ENCODE results near the gene THRAP3. TPM values are rescaled to one million over a fixed set of nuclear protein-coding genes. Genes with fewer than 3 reads are reported as not detected.
A peak's percentile ranks its signal among the peaks of the same experiment; 100 is the strongest.

Gene THRAP3
- polyA plus RNA-seq, 1 experiment = 76.0 TPM

GRCh38 chr1:36232212-36233095, 8.2 kb downstream of the THRAP3 start:
- Histone ChIP-seq H3K27ac (ENCODE audit: low read depth, low read length) (no peak overlapping the region), H3K27me3 (ENCODE audit: control insufficient read depth, insufficient read depth, low read length) (no peaks in the 10 kb centered on the region), H3K4me3 (ENCODE audit: low read depth, low read length) (no peak overlapping the region), H3K9me3 (ENCODE audit: control insufficient read depth, insufficient read depth, low read length) (no peaks in the 10 kb centered on the region)
- TF ChIP-seq CTCF (IDR thresholded peaks at IDR 0.05; ENCODE audit: low read depth, low read length) = no peak
- DNase-seq (ENCODE audit: low read depth, low spot score) = no peak
- ChIA-PET CTCF (no interaction called here), POLR2A (no interaction called here)

DNA sequence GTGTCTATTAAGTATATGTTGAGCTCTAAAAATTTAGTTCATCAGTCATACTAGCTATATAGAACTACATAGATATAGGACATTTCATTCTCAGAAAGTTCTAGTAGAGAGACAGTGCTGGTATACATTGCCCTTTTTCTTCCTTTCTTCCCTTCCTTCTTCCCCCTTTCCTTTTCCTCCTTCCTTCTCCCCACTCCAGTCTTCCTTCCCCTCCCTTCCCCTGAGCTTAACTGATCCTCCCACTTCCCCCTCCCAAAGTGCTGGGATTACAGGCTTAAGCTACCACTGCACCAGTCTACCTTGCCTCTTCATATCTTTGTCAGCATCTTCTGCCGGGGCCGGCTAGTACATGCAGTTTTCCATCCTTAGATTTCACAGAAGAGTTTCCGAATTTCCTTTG, 12.1 kb downstream of the THRAP3 start:
- no peak overlapping the region for H3K27ac ChIP-seq (ENCODE audit: low read depth, low read length)
- TF ChIP-seq CTCF (IDR thresholded peaks at IDR 0.05; ENCODE audit: low read depth, low read length) = no peak
- H3K27me3 ChIP-seq (ENCODE audit: control insufficient read depth, insufficient read depth, low read length) = no peaks in the 10 kb centered on the region
- DNase-seq (ENCODE audit: low read depth, low spot score) = no peak
- no peaks in the 10 kb centered on the region for H3K9me3 ChIP-seq (ENCODE audit: control insufficient read depth, insufficient read depth, low read length)
- no peak overlapping the region for H3K4me3 ChIP-seq (ENCODE audit: low read depth, low read length)
- POLR2A ChIA-PET = interaction anchor here (0.6 to 0.9 kb wide), 2 partner anchors 12 to 23 kb away, joined by 4 to 5 read pairs; partner anchors contain the start of gene THRAP3
- CTCF ChIA-PET = interaction anchor here (1.0 to 3.1 kb wide), 3 partner anchors 11 to 64 kb away, joined by 4 to 12 read pairs (median 8); partner anchors contain the start of gene THRAP3

GRCh38 chr1:36238433-36238832, 14.2 kb downstream of the THRAP3 start:
- no peak for DNase-seq (ENCODE audit: low read depth, low spot score)
- Histone ChIP-seq H3K27ac (ENCODE audit: low read depth, low read length) (peak overlapping the region; percentile 59), H3K4me3 (ENCODE audit: low read depth, low read length) (no peak overlapping the region), H3K27me3 (ENCODE audit: control insufficient read depth, insufficient read depth, low read length) (no peaks in the 10 kb centered on the region), H3K9me3 (ENCODE audit: control insufficient read depth, insufficient read depth, low read length) (no peaks in the 10 kb centered on the region)
- CTCF ChIA-PET = interaction anchor here (0.6 to 3.1 kb wide), 4 partner anchors 14 to 138 kb away, joined by 3 to 12 read pairs (median 4); partner anchors contain the start of gene THRAP3
- POLR2A ChIA-PET = interaction anchor here (0.6 to 1.1 kb wide), 4 partner anchors 9 to 125 kb away, joined by 3 to 5 read pairs (median 4); partner anchors contain the start of gene THRAP3
- no peak for TF ChIP-seq CTCF (IDR thresholded peaks at IDR 0.05; ENCODE audit: low read depth, low read length)

- DNase-seq (ENCODE audit: low read depth, low spot score) = no peak
- Histone ChIP-seq H3K27me3 (ENCODE audit: control insufficient read depth, insufficient read depth, low read length) (no peaks in the 10 kb centered on the region), H3K9me3 (ENCODE audit: control insufficient read depth, insufficient read depth, low read length) (no peaks in the 10 kb centered on the region), H3K4me3 (ENCODE audit: low read depth, low read length) (no peak overlapping the region), H3K27ac (ENCODE audit: low read depth, low read length) (peak overlapping the region; percentile 47)
- TF ChIP-seq CTCF (IDR thresholded peaks at IDR 0.05; ENCODE audit: low read depth, low read length) = no peak
- ChIA-PET POLR2A (interaction anchor here (0.5 to 1.9 kb wide), 5 partner anchors 11 to 139 kb away, joined by 3 to 14 read pairs (median 7); partner anchors contain the start of genes THRAP3 and TRAPPC3), CTCF (interaction anchor here (0.9 to 1.7 kb wide), 2 partner anchors 14 to 45 kb away, joined by 4 to 5 read pairs; no protein-coding TSS in a partner anchor)
These were observed 15.8 kb downstream of the THRAP3 start for GRCh38 chr1:36239941-36240637.
